GM20000 (cell line): Measurements from ENCODE around the gene TTLL5.

Experiments
- DNase-seq: peaks from one replicate; pipeline ENCODE4 v3.0.0; 2012; ENCODE audit warnings: low spot score
- TF ChIP-seq, protein P1 (sequence below): IDR thresholded peaks from 2 replicates; pipeline ENCODE4 v1.5.1; 2012; ENCODE audit warnings: mild to moderate bottlenecking, control low read depth; ENCODE audit errors: extremely low read depth, missing control alignments

The TTLL5 gene

DNA sequence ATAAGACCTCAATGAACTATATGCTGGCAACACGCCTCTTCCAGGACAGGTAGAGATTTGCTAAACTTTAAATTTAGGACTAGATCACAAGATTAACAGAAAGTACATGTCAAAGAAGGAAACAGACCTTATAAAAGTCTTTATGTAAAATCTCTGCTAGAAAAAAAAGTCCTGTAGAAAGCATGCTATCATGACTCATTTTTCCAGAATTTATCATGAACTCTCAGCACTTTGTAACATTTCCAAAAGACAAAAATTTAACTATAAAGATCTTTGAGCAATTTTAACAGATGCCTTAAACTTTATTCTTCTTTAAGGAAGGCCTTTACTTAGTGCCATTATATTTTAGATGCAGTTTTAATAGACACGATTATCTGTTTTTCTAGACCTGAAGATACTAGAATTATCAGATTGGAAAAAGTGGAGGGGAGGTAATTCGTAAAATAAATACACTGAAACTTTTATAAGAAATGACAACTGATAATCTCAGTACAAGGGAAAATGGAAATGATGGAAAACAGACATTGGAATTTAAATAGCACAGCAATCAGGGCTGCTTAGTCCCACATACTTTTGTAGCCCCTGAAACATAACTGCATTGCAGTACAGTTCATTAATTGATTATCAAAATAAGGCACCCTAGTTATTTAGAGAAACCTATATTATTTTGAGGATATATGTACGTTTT lies 92.0 kb downstream of the TTLL5 start:
- DNase-seq = no peak
- TF ChIP-seq, protein P1, sequence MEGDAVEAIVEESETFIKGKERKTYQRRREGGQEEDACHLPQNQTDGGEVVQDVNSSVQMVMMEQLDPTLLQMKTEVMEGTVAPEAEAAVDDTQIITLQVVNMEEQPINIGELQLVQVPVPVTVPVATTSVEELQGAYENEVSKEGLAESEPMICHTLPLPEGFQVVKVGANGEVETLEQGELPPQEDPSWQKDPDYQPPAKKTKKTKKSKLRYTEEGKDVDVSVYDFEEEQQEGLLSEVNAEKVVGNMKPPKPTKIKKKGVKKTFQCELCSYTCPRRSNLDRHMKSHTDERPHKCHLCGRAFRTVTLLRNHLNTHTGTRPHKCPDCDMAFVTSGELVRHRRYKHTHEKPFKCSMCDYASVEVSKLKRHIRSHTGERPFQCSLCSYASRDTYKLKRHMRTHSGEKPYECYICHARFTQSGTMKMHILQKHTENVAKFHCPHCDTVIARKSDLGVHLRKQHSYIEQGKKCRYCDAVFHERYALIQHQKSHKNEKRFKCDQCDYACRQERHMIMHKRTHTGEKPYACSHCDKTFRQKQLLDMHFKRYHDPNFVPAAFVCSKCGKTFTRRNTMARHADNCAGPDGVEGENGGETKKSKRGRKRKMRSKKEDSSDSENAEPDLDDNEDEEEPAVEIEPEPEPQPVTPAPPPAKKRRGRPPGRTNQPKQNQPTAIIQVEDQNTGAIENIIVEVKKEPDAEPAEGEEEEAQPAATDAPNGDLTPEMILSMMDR = no peak

DNA sequence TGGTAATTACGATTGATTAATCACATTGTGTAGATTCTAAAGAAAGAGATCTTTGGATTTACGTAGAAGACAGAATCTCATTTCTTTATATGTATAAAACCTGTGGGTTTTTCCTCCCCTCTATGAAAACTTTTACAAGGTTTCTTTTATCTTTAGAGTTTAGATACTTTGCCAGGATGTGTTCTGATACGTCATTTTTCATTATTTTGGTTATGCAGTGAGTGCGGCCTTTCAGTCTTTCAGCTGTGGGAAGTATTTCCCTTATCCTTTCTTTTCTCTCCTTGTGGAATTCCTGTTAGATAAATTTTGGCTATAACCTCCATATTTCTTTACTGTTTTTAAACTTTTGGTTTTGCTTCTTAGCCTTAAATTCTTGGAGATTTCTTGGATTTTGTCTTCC lies 92.7 kb downstream of the TTLL5 start:
- TF ChIP-seq, protein P1 = no peak
- DNase-seq = no peak

DNA sequence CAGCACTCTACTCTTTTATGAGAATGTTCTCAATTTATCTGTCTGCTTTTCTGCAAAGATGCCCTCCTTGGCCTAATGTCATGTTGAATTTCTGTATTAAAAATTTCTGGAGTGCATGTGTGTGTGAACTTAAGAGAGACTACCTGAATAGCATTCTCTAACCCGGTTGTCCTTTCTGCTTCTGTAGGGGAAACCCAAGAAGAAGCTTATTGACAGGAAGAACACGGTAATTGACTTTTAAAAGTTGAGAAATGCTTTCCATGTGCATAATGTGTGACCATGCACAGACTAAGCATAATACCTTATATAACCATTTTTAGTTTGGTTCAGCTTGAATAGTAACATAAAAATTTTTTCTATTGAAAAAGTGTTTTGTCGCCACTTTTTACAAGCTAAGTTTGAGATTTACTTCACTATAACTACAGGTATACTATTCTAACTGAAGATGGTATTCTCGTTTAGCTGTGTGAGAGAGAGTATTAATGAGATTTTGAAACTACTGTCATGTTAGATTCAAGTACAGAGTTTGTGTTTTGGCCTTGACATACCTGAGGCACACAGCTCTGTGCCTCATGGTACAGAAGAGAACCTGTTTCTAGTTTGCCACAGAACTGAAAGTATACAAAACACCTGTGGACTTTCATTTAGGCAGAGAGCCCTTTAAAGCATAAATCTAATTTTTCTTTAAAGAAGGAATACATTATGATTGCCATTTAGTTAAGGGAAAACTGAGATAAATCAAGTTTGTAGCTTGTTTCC lies 96.8 kb downstream of the TTLL5 start:
- no peak for DNase-seq
- TF ChIP-seq, protein P1 = no peak

DNA sequence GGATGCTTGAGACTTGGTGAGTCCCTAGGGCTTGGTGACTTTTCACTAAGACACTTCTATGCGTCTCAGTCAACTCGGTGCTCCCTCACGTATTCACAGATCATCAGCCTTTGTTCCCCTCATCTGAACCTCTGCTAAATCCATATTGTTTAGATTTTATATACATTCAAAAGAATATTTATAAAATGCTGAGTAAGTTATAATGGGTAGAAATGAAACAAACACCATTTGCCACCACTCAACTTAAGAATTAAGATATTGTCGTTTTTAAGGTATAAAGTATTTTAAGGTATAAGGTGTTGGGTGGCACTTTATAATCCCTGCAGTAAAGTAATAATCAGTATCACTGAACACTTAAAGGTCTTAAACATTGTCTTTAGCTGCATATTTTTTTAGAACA lies 103.0 kb downstream of the TTLL5 start:
- no peak for DNase-seq
- TF ChIP-seq, protein P1 = no peak

DNA sequence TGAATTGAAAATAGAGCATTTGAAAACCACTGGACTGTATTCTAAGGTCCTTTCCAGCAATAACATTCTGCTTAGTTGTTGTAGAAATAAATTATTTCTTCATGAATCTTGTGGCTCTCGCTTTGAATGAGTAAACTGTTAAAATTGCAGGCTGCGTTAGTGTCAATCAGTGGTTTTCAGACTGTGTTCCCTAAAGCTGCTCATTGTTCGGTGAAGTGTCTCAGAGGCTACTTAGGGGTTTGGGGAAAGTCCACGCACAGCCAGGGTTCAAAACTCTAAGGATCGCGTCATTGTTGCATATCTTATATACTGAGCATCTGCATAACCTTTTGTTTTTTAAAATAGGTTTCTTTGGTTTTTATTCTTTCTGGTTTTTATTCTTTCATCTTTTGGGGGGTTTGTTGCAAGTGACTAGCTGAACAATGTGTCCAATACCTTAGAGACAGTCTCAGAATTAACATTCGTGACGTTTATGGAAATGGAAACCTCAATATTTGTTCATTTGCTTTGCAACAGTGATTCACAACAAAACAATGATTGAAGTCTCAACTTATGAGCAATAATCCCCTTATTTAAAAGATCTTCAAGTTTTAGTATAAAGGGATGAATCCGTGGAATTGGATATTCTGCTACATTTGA lies 108.1 kb downstream of the TTLL5 start:
- DNase-seq = no peak
- TF ChIP-seq, protein P1 = no peak

DNA sequence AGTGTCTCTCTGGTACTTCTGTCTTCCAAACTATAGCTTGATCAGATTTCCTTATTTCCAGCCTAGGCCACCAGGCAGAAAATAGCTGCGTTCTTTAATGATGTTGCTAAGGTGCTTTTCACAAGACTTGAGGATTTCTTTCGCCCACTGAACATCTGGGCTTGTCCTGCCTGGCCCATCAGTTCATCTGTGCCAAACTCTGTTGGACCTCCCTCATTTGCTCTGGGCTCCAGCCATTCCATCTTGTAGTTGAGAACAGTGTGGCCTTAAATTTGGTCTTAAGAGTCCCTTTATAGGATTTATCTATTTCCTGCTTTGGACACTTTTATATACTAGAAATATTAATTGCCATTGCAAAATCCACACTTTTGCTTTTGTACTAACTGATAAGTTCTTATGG lies 109.6 kb downstream of the TTLL5 start:
- DNase-seq = no peak
- TF ChIP-seq, protein P1 = no peak

DNA sequence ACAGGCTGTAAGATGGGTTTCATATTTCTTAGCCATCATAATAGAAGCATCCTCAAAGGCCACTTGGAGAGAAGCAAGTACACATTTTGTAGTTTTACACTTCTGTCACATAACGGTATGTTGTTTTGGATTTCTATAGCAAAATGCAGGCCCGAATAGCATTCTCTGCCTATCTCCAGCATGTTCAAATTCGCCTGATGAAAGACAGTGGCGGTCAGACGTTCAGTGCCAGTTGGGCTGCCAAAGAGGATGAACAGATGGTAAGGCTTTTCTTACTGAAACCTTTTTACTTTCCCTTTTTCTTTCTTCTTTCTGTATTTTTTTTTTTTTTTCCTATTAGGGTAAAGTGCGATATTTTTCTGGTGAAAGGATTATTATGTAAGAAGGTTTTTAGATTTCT lies 110.5 kb downstream of the TTLL5 start:
- TF ChIP-seq, protein P1 = no peak
- no peak for DNase-seq
